GM19395 (cell line): ENCODE data around the gene WDR70.
"Not testable (repeated sequence)": the region's sequence is repeated elsewhere in the genome, so short reads cannot be mapped to it uniquely, and the experiment has no call there.

ENCODE experiments used
- ATAC-seq: cut with Tn5 transposase; IDR thresholded peaks from one replicate; pipeline ENCODE4 v1.9.1; 2021; ENCODE audit warnings: mild to moderate bottlenecking, moderate library complexity; ENCODE audit not compliant: unreplicated experiment

WDR70 gene

GRCh38 chr5:37568018-37568753, 189.1 kb downstream of the WDR70 start:
- ATAC-seq: no peak

- ATAC-seq: no peak
Measured at GRCh38 chr5:37568893-37569292, 189.8 kb downstream of the WDR70 start.

- ATAC-seq: no peak
Measured at GRCh38 chr5:37569466-37569865, 190.3 kb downstream of the WDR70 start.

- no peak for ATAC-seq
Measured at GRCh38 chr5:37570597-37570996, 191.5 kb downstream of the WDR70 start.

- ATAC-seq: no peak
Measured at GRCh38 chr5:37571985-37572384, 192.9 kb downstream of the WDR70 start.

GRCh38 chr5:37575541-37576489, 196.7 kb downstream of the WDR70 start:
- no peak for ATAC-seq

- ATAC-seq: no peak
Measured at GRCh38 chr5:37576552-37576951, 197.4 kb downstream of the WDR70 start.

- no peak for ATAC-seq
Measured at GRCh38 chr5:37578176-37578575, 199.1 kb downstream of the WDR70 start.

GRCh38 chr5:37580106-37580505, 201.0 kb downstream of the WDR70 start:
- no peak for ATAC-seq

GRCh38 chr5:37582202-37582601, 203.1 kb downstream of the WDR70 start:
- ATAC-seq: no peak

- not testable (repeated sequence) for ATAC-seq
Measured at GRCh38 chr5:37593292-37593691, 214.2 kb downstream of the WDR70 start.

- not testable (repeated sequence) for ATAC-seq
Measured at GRCh38 chr5:37594864-37595263, 215.7 kb downstream of the WDR70 start.

- no peak for ATAC-seq
Measured at GRCh38 chr5:37598733-37599132, 219.6 kb downstream of the WDR70 start.

GRCh38 chr5:37601163-37601562, 222.0 kb downstream of the WDR70 start:
- ATAC-seq: no peak

- ATAC-seq: no peak
Measured at GRCh38 chr5:37603072-37603471, 224.0 kb downstream of the WDR70 start.

GRCh38 chr5:37604290-37604689, 225.2 kb downstream of the WDR70 start:
- ATAC-seq: no peak

- no peak for ATAC-seq
Measured at GRCh38 chr5:37606148-37606547, 227.0 kb downstream of the WDR70 start.

GRCh38 chr5:37606632-37607248, 227.6 kb downstream of the WDR70 start:
- no peak for ATAC-seq

- no peak for ATAC-seq
Measured at GRCh38 chr5:37615184-37615583, 236.1 kb downstream of the WDR70 start.

- no peak for ATAC-seq
Measured at GRCh38 chr5:37619353-37619752, 240.2 kb downstream of the WDR70 start.

- ATAC-seq: not testable (repeated sequence)
Measured at GRCh38 chr5:37622354-37622753, 243.2 kb downstream of the WDR70 start.
